Subcutaneous adipose tissue (tissue), 4 donors: Measurements from ENCODE around the gene RPS18. TPM values are rescaled to one million over a fixed set of nuclear protein-coding genes. Genes with fewer than 3 reads are reported as not detected.

Source experiments
- total RNA-seq, 4 donors: library from RNA; depleted of rRNA; stranded (reverse); fragments of >200 nt; gene quantifications; one replicate each; pipeline ENCODE4 v1.1.0, GENCODE V29; 2016
- TF ChIP-seq, protein P1 (sequence below): fragments of 450-650 bp; IDR thresholded peaks from one replicate; pipeline ENCODE4 v1.5.1; 2016; ENCODE audit warnings: low read depth, mild to moderate bottlenecking, control low read depth, antibody characterized with exemption, moderate library complexity

Gene RPS18
- total RNA-seq, 4 donors from 2014 or later, result 2,263 to 3,298 (median 2,623) TPM

DNA sequence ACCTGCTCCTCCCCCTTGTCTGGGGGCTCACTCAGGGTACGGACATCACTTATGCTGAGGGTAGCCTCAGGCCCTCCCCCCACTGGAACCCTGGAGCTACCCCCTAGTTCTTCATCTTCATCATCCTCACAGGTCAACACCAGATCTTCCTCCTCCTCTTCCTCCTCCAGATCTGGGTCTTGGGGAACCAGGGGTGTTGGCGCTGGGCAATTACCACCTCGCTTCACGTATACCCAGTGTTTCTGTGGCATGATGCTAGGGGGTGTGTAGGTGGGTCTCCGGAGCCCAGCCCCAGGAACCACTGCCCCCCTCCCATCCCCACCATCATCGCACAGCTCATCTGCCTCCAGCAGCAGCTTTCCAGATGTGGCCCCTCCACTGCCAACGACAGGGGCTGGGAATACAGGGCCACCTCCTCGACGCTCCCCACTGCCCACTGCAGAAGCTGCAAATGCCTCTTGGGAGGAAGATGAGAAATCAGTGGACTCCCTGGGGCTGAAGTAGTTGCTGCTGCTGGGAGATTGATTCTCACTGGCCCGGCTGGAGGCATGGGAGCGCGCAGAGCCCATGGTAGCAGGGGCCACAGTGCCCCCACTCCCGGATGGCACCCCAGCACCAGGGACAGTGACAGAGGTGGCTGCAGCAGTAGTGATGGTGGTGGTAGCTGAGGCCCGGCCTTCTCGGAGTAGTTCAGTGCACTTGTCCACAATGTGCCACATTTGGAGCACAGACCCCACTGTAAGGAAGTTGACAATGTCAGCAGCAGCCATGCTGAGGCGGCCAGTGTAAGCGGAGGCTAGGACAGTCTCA lies 44.1 kb downstream of the RPS18 start:
- TF ChIP-seq, protein P1, sequence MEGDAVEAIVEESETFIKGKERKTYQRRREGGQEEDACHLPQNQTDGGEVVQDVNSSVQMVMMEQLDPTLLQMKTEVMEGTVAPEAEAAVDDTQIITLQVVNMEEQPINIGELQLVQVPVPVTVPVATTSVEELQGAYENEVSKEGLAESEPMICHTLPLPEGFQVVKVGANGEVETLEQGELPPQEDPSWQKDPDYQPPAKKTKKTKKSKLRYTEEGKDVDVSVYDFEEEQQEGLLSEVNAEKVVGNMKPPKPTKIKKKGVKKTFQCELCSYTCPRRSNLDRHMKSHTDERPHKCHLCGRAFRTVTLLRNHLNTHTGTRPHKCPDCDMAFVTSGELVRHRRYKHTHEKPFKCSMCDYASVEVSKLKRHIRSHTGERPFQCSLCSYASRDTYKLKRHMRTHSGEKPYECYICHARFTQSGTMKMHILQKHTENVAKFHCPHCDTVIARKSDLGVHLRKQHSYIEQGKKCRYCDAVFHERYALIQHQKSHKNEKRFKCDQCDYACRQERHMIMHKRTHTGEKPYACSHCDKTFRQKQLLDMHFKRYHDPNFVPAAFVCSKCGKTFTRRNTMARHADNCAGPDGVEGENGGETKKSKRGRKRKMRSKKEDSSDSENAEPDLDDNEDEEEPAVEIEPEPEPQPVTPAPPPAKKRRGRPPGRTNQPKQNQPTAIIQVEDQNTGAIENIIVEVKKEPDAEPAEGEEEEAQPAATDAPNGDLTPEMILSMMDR, result no peak

DNA sequence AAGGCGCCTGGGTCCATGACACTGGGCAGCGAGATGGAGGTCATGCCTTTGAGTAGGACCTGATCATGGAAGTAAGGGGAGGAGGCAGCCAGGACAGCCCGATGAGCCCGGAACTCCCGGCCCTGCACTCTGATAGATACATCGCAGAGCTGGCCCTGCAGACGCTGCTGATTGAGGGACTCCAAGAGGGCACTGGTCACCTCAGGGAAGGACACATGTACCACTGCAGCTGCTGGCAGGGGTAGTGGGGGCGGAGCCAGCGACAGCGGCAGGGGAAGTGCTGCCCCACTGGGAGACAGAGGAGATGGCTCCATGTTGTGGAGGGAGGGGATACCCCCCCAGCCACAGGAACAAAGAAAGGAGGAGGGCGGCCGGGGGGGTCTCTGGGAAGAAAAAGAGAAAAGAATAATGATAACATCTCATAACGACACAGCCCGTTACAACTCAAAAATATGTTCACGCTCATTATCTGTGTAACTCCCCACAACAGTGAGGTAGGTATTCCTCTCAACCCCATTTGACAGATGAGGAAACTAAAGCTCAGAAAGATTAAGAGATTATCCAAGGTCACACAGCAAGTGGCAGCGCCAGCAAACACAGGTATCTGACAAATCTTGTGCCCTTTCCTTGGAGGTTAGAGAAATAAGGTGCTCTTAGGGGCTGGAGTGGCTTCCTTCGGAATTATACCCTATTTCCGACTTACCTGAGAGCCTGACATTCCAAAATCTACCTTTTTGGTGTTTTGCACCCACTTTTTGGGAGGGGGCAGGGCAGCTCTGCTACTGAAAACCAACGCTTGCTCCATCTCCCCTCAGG lies 44.9 kb downstream of the RPS18 start:
- TF ChIP-seq, protein P1, result no peak

DNA sequence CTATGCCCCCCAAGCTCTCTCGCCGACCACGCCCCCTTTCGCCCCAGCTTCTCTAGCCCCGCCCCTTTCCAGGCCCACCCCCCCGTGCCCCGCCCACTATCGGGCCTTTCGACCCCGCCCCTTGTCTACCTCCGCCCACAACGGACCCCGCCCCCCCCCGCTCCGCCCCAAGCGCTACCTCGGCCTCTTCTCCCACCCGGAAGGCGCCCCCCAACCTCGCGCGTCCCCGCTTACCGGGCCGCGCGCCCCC lies 45.5 kb downstream of the RPS18 start:
- TF ChIP-seq, protein P1, result no peak

DNA sequence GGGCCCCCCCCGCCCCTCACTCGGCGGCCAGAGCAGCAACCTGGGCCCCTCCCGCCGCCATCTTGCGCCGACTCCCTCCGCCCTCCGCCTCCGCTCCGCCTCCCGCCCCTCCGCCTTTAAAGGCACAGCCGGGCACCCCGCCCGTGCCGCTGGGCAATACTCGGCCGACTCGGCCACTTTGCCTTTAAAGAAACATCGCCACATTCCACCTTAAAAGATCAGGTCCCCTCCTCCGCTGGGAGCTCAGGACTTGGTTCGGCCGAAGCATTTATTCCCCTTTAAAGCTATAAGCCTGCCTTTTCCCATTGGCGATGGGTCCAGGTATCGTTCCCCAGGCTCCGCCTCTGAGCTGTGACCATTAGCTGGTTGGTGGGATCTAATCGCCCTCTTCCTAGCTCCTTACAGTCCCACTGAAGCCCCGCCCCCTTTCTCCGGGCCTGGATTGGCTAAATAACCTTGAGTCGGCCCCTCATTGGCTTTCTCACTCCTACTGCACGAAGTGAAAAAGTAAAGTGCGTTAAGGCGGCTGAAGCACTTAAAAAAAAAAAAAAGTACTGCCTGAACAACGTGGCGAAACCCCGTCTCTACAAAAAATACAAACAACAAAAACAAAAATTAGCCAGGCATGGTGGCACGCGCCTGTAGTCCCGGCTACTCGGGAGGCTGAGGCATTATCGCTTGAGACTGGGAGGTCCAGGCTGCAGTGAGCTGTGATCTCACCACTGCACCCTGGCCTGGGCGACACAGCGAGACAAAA lies 46.0 kb downstream of the RPS18 start, which contains the start of gene ZBTB22:
Gene ZBTB22 (minus strand): TSS at position 76 of the 757 bp plus-strand sequence. CDS start 828 bp downstream, outside the sequence.
- TF ChIP-seq, protein P1, result no peak

DNA sequence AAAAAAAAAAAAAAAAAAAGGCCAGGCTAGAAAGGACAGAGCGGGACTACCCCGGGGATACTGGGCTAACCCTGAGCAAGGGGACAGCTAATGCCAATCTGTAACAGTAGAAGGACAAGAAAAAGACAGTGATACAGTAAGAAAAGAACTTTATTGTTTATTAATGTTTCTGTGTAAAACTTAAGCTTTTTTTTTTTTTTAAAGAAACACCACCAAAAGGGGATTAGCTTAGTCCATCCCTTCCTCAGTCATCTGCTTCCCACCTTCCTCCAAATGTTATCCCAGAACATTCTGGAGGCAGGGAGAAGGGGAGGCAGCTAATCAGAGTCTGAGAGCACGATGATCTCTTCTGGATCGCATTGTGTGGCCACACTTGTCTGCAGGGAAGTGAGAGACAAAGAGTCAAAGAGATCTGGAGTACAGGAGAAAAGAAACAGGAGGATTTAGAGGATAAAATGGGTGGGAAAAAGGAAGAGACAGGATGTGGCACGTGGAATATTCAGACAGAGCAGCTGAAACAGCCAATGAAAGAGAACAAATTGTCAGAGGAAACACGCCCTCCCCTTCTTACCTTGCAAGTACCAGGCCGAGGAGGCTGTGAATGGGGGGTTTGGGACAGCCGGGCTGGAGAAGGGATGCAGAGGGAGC lies 46.7 kb downstream of the RPS18 start:
- TF ChIP-seq, protein P1, result no peak

DNA sequence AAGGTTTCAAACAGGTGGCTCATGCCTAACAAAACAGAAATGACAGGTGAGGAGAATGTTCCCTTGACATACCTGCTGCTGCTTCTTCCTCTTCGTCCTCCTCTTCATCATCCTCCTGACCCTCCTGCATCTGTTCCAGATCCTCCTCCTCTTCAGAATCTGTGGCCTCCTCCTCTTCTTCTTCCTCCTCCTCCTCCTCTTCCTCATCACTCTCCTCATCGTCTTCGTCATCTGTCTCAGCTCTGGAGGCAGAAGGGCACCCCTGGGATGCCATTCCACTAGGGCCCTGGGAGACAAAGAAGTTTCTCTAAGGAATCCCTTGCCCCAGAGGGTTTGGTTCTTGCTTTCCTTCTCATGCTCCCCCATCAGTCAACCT lies 48.1 kb downstream of the RPS18 start:
- TF ChIP-seq, protein P1, result no peak
